ENCODE results near the gene CPNE7. TPM values are rescaled to one million over a fixed set of nuclear protein-coding genes. Genes with fewer than 3 reads are reported as not detected.

The CPNE7 gene
- total and polyA plus RNA-seq, 4 experiments from 2014 or later, result 2.3 to 7.3 (median 4.9) TPM

DNA sequence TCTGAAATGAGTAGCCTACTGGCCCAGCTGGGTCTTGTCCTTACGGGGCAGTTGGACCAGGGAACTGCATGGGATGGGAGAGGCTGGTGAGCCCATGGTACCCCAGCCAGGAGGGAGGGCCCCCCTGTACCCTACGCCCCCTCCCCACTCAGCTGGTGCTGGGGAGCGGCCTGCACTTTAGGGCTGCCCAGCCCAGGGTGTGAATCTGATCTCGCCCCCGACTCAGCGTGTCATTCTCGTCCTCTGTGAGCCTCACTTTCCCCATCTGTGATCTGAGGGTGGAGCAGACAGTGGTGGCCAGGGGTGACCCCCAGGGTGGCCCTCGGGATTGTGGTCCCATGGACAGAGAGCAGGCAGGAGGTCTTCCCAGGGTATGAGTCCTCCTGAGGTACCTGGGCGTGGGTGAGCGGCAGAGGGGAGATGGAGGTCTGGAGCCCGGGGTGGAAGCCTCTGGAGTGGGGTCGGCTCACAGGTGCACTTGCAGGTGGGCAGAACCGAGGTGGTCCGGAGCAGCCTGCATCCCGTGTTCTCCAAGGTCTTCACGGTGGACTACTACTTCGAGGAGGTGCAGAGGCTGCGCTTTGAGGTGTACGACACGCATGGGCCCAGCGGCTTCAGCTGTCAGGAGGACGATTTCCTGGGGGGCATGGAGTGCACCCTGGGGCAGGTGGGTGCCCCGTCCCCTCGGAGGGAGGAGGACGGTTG lies 1.6 kb downstream of the CPNE7 start:
- CTCF ChIA-PET (ENCODE audit: partially characterized antibody), result interaction anchor here (1.2 kb wide), 1 partner anchor 9 kb away, joined by 3 read pairs; no protein-coding TSS in a partner anchor
- H3K9me3 ChIP-seq (ENCODE audit: control insufficient read depth in 1 of 2, low read length in 2 of 2), result no peaks in the 10 kb centered on the region
- H3K9me3 Mint-ChIP-seq, result no peaks in the 10 kb centered on the region
- H3K36me3 ChIP-seq (ENCODE audit: insufficient read depth, low read length), result no peaks in the 10 kb centered on the region
- H3K4me3 Mint-ChIP-seq, result peak overlapping the region in 2 of 8 donors; percentile 57 to 65
- H3K4me1 Mint-ChIP-seq, result peaks cover 1 to 8% (median 4%) of the 10 kb centered on the region in 4 donors
- H3K4me3 ChIP-seq (ENCODE audit: low read length in 2 of 2), result no peak overlapping the region
- peaks cover 18% of the 10 kb centered on the region for H3K4me1 ChIP-seq (ENCODE audit: insufficient read depth, low read length)
- H3K27me3 Mint-ChIP-seq, result peaks cover 0 to 11% of the 10 kb centered on the region in 2 donors
- DNase-seq, result peak in 1 of 5 donors; percentile 5
- intact Hi-C loops (cut with micrococcal nuclease), result no loop called here
- H3K27me3 ChIP-seq (ENCODE audit: insufficient read depth, low read length), result peaks cover 3% of the 10 kb centered on the region
- H3K27ac Mint-ChIP-seq, result peak overlapping the region in 1 of 7 donors; percentile 52
- H3K27ac ChIP-seq (ENCODE audit: low read depth, low read length), result no peak overlapping the region
- H3K36me3 Mint-ChIP-seq, result no peaks in the 10 kb centered on the region
- POLR2A ChIA-PET (ENCODE audit: partially characterized antibody), result no interaction called here

DNA sequence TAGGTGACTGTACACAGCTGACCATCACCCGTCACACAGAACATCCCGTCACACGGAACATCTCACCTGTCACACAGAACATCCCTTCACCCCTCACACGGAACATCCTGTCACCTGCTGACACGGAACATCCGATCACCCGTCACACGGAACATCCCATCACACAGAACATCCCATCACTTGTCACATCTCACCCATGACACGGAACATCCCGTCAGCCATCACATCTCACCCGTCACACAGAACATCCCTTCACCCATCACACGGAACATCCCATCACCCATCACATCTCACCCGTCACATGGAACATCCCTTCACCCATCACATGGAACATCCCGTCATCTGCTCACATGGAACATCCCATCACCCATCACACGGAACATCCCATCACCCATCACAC lies 3.8 kb downstream of the CPNE7 start:
- POLR2A ChIA-PET (ENCODE audit: partially characterized antibody), result no interaction called here
- Histone ChIP-seq H3K4me1 (ENCODE audit: insufficient read depth, low read length) (peaks cover 9% of the 10 kb centered on the region), H3K36me3 (ENCODE audit: insufficient read depth, low read length) (no peaks in the 10 kb centered on the region), H3K4me3 (ENCODE audit: low read length in 2 of 2) (no peak overlapping the region), H3K9me3 (ENCODE audit: control insufficient read depth in 1 of 2, low read length in 2 of 2) (no peaks in the 10 kb centered on the region), H3K27me3 (ENCODE audit: insufficient read depth, low read length) (no peaks in the 10 kb centered on the region), H3K27ac (ENCODE audit: low read depth, low read length) (no peak overlapping the region)
- Mint-ChIP-seq H3K4me3 (no peak overlapping the region), H3K27me3 (peaks cover 0 to 2% of the 10 kb centered on the region in 2 donors), H3K9me3 (no peaks in the 10 kb centered on the region), H3K4me1 (no peaks in the 10 kb centered on the region), H3K27ac (no peak overlapping the region), H3K36me3 (no peaks in the 10 kb centered on the region)
- peak in 1 of 5 donors; percentile 14 for DNase-seq
- intact Hi-C loops (cut with micrococcal nuclease), result no loop called here
- CTCF ChIA-PET (ENCODE audit: partially characterized antibody), result no interaction called here

DNA sequence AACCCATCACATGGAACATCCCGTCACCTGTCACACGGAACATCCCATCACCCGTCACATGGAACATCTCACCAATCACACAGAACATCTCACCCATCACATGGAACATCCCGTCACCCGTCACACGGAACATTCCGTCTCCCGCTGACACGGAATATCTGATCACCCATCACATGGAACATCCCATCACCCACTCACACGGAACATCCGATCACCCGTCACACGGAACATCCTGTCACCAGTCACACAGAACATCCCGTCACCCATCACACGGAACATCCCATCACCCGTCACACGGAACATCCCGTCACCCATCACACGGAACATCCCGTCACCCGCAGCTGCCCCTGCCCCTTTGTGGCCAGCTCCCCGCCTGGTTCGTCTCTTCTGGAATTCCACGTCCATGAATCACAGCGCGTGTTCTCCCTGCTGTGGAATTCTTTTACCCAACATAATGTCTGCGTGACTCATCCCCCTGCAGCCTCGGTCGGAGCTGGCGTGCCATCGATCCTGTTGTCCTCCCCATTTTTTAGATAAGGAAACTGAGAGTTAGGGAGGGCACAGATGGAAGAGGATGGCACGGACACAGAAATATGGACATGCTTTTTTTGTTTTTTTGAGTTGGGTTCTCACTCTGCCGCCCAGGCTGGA lies 5.6 kb downstream of the CPNE7 start:
- Mint-ChIP-seq H3K4me3 (no peak overlapping the region), H3K4me1 (no peaks in the 10 kb centered on the region), H3K9me3 (no peaks in the 10 kb centered on the region), H3K36me3 (no peaks in the 10 kb centered on the region), H3K27me3 (peaks cover 0 to 2% of the 10 kb centered on the region in 2 donors), H3K27ac (no peak overlapping the region)
- Histone ChIP-seq H3K36me3 (ENCODE audit: insufficient read depth, low read length) (no peaks in the 10 kb centered on the region), H3K27ac (ENCODE audit: low read depth, low read length) (no peak overlapping the region), H3K4me1 (ENCODE audit: insufficient read depth, low read length) (no peaks in the 10 kb centered on the region), H3K27me3 (ENCODE audit: insufficient read depth, low read length) (no peaks in the 10 kb centered on the region), H3K9me3 (ENCODE audit: control insufficient read depth in 1 of 2, low read length in 2 of 2) (no peaks in the 10 kb centered on the region), H3K4me3 (ENCODE audit: low read length in 2 of 2) (no peak overlapping the region)
- peak in 1 of 5 donors; percentile 30 for DNase-seq
- ChIA-PET POLR2A (ENCODE audit: partially characterized antibody) (no interaction called here), CTCF (ENCODE audit: partially characterized antibody) (no interaction called here)
- intact Hi-C loops (cut with micrococcal nuclease), result no loop called here

DNA sequence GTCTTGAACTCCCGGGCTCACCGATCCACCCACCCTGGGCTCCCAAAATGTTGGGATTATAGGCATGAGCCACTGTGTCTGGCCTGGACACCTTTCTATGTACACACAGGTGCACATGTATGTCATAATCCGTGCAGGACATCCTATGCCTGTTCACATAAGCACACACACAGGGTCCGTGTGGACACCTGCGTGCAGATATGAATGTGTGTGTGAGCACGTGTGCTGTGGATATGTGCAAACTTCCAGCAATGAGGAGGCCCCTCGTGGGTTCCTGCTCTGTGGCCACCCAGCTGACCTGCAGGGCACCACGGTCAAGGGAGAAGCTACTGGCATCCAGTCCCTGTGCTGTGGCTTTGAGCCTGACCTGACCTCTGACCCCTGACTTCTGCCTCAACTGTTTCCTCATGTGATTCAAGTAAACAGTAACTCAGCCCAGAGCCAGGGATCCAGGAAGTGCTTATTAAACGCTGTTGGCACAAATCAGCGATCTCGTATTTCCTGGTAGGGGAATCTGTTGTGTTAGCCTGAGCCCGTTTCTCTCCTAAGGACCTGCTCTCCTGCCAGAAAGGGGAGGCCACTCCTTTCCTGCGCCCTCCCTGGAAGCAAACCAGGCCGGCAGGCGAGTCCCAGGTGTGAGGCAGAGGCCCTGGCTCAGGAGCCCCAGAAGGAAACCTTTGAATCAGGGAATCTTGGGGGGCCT lies 6.5 kb downstream of the CPNE7 start:
- peaks cover 0 to 2% of the 10 kb centered on the region in 2 donors for H3K27me3 Mint-ChIP-seq
- H3K4me1 Mint-ChIP-seq, result no peaks in the 10 kb centered on the region
- no peaks in the 10 kb centered on the region for H3K9me3 Mint-ChIP-seq
- H3K4me3 Mint-ChIP-seq, result no peak overlapping the region
- Histone ChIP-seq H3K4me1 (ENCODE audit: insufficient read depth, low read length) (no peaks in the 10 kb centered on the region), H3K9me3 (ENCODE audit: control insufficient read depth in 1 of 2, low read length in 2 of 2) (no peaks in the 10 kb centered on the region), H3K4me3 (ENCODE audit: low read length in 2 of 2) (no peak overlapping the region), H3K27me3 (ENCODE audit: insufficient read depth, low read length) (no peaks in the 10 kb centered on the region), H3K27ac (ENCODE audit: low read depth, low read length) (no peak overlapping the region), H3K36me3 (ENCODE audit: insufficient read depth, low read length) (no peaks in the 10 kb centered on the region)
- POLR2A ChIA-PET (ENCODE audit: partially characterized antibody), result no interaction called here
- H3K36me3 Mint-ChIP-seq, result no peaks in the 10 kb centered on the region
- intact Hi-C loops (cut with micrococcal nuclease), result no loop called here
- no peak overlapping the region for H3K27ac Mint-ChIP-seq
- peak in 1 of 5 donors; percentile 1 for DNase-seq
- CTCF ChIA-PET (ENCODE audit: partially characterized antibody), result no interaction called here

DNA sequence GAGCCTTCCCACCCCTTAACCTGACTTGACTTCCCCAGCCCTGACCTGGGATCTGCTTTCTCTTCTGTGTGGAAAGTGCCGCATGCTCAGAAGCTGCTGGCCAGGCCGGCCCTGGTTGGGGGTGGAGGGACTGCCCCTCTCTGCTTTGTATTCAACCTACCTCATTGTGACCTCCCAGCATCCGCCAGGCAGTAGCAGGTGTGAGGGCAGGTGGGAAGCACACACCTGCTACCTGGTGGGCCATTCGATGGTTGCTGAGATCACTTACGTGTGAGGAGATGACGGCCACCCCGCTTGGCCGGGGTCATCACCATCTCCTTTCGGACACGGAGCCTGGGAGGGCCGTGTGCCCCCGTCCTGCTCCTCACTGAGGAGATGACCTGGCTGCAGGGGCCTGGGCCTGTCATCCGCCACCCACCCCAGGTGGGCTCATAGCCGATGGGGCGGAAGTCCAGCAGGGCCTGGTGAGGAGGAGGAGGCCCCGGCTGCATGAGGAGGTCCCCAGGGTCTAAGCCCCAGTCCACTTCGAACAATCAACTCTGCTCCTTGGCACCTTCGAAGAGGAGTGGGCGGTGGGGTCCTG lies 7.1 kb downstream of the CPNE7 start:
- no peak overlapping the region for H3K27ac ChIP-seq (ENCODE audit: low read depth, low read length)
- DNase-seq, result peak in 1 of 5 donors; percentile 17
- H3K4me3 ChIP-seq (ENCODE audit: low read length in 2 of 2), result no peak overlapping the region
- no peaks in the 10 kb centered on the region for H3K27me3 ChIP-seq (ENCODE audit: insufficient read depth, low read length)
- Mint-ChIP-seq H3K4me1 (no peaks in the 10 kb centered on the region), H3K27ac (peak overlapping the region in 1 of 7 donors; percentile 61), H3K4me3 (no peak overlapping the region), H3K36me3 (no peaks in the 10 kb centered on the region), H3K9me3 (no peaks in the 10 kb centered on the region), H3K27me3 (no peaks in the 10 kb centered on the region)
- POLR2A ChIA-PET (ENCODE audit: partially characterized antibody), result no interaction called here
- H3K9me3 ChIP-seq (ENCODE audit: control insufficient read depth in 1 of 2, low read length in 2 of 2), result no peaks in the 10 kb centered on the region
- no peaks in the 10 kb centered on the region for H3K36me3 ChIP-seq (ENCODE audit: insufficient read depth, low read length)
- no peaks in the 10 kb centered on the region for H3K4me1 ChIP-seq (ENCODE audit: insufficient read depth, low read length)
- intact Hi-C loops (cut with micrococcal nuclease), result no loop called here
- CTCF ChIA-PET (ENCODE audit: partially characterized antibody), result no interaction called here

DNA sequence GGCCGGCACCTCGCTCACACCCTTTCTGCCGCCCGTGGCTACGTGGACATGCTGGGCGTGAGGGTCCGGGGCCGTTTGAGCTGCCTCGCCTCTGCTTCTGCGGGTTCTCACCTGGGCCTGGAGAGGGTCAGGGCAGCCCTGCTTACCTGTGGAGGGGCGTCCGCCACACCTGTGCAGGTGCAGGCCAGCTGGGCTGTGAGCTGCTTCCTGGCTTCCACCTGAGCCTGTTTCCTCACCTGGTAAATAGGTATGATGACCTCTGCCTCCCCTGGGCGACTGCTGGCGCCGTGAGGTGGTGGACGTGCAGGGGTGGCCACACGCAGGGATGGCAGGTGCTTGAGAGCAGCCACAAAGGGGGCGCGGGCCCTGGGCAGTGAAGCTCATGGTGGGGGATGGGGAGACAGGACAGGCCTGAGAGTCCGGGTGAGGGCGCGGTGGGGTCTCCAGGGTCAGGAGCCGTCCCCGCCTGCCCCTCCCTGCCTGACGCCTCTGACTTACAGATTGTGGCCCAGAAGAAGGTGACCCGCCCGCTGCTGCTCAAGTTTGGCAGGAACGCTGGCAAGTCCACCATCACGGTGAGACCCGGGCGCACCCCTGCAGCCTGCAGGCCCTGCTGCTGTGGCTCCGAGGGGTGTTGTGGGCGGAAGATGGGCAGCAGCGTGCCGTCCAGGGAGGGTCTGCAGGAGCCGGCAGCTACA lies 7.8 kb downstream of the CPNE7 start:
- POLR2A ChIA-PET (ENCODE audit: partially characterized antibody), result interaction anchor here (1.2 kb wide), 1 partner anchor 8 kb away, joined by 3 read pairs; the partner anchor contains the start of gene CPNE7
- Histone ChIP-seq H3K27me3 (ENCODE audit: insufficient read depth, low read length) (no peaks in the 10 kb centered on the region), H3K27ac (ENCODE audit: low read depth, low read length) (no peak overlapping the region), H3K36me3 (ENCODE audit: insufficient read depth, low read length) (no peaks in the 10 kb centered on the region), H3K9me3 (ENCODE audit: control insufficient read depth in 1 of 2, low read length in 2 of 2) (no peaks in the 10 kb centered on the region), H3K4me1 (ENCODE audit: insufficient read depth, low read length) (no peaks in the 10 kb centered on the region), H3K4me3 (ENCODE audit: low read length in 2 of 2) (no peak overlapping the region)
- DNase-seq, result peak in 1 of 5 donors; percentile 13
- Mint-ChIP-seq H3K27ac (no peak overlapping the region), H3K27me3 (no peaks in the 10 kb centered on the region), H3K4me3 (no peak overlapping the region), H3K36me3 (no peaks in the 10 kb centered on the region), H3K4me1 (no peaks in the 10 kb centered on the region), H3K9me3 (no peaks in the 10 kb centered on the region)
- intact Hi-C loops (cut with micrococcal nuclease), result no loop called here
- CTCF ChIA-PET (ENCODE audit: partially characterized antibody), result no interaction called here

Measured in CD4-positive, alpha-beta memory T cell (primary cell).